Erythroblast (primary cell): ENCODE results near the gene MAPK7.

Source experiments
- DNase-seq, 2 experiments: peaks; one replicate each; lab custom pipeline; 2025; lab: John Stamatoyannopoulos, UW
- GATA1 ChIP-seq: IDR thresholded peaks from 2 replicates; pipeline ENCODE4 v1.6.1; 2011; ENCODE audit warnings: low read depth, mild to moderate bottlenecking, control low read depth, low read length, moderate library complexity
- POLR2A ChIP-seq: IDR thresholded peaks from 2 replicates; pipeline ENCODE4 v1.6.1; 2011; ENCODE audit warnings: mild to moderate bottlenecking, low read length

The MAPK7 gene

DNA sequence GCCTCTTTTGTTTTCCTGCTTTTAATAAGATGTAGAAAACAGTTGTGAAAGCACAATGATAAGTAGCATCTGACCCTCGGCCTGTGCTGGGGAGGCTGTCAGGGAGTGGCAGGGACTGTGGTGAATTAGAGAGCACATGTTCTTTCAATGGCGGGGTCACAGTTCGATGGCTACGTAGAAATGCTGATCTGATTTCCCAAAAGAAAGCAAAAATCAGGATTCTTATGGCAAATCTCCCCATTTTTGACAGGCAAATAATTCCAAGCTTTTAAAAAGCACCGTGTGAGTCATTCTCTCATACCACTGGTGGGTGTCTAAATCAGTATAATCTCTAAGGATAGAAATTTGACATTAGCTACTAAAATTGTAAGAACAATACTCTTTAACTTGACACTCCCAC, 4.2 kb upstream of the MAPK7 start:
- TF ChIP-seq POLR2A (no peak), GATA1 (no peak)

GRCh38 chr17:19375732-19376131, 2.6 kb upstream of the MAPK7 start:
- no peak for DNase-seq
- TF ChIP-seq POLR2A (no peak), GATA1 (no peak)

More for the DNA sequence above, 4.2 kb upstream of the MAPK7 start:
- DNase-seq, result no peak

GRCh38 chr17:19376811-19377210, 1.5 kb upstream of the MAPK7 start:
- TF ChIP-seq GATA1, result no peak
- TF ChIP-seq POLR2A, result no peak

GRCh38 chr17:19377602-19378415, 489 bp upstream of the MAPK7 start:
- DNase-seq, result peak; percentile 99
- TF ChIP-seq POLR2A (peak; percentile 86), GATA1 (no peak)

More at GRCh38 chr17:19376811-19377210, 1.5 kb upstream of the MAPK7 start:
- peak; percentile 22 to 38 for DNase-seq

DNA sequence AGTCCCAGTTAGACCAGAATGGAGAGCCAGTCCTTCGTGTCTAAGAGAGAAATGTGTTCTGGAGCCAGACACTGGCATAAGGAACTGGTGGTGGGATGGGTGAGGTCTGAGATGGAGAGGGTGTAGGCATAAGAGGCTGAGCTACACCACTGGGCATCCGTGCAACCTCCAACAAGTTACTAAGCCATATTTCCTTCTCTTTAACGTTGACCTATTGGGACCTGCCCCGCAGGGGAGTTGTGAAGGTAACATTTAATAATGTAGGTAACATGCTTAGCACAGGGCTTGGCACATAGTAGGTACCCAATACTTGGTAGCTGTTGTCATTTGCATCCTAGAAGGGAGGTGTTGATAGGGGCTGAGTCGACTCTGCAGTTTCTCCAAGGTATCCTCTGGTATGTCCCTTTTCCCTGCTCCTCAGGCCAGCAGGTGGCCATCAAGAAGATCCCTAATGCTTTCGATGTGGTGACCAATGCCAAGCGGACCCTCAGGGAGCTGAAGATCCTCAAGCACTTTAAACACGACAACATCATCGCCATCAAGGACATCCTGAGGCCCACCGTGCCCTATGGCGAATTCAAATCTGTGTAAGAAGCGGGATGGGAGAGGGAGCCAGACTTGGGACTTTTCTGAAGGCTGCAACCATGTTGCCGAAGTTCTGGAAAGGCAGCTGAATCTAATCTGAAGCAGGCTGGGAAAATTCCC, 1.2 kb downstream of the MAPK7 start:
- no peak for DNase-seq
- TF ChIP-seq GATA1 (no peak), POLR2A (no peak)

DNA sequence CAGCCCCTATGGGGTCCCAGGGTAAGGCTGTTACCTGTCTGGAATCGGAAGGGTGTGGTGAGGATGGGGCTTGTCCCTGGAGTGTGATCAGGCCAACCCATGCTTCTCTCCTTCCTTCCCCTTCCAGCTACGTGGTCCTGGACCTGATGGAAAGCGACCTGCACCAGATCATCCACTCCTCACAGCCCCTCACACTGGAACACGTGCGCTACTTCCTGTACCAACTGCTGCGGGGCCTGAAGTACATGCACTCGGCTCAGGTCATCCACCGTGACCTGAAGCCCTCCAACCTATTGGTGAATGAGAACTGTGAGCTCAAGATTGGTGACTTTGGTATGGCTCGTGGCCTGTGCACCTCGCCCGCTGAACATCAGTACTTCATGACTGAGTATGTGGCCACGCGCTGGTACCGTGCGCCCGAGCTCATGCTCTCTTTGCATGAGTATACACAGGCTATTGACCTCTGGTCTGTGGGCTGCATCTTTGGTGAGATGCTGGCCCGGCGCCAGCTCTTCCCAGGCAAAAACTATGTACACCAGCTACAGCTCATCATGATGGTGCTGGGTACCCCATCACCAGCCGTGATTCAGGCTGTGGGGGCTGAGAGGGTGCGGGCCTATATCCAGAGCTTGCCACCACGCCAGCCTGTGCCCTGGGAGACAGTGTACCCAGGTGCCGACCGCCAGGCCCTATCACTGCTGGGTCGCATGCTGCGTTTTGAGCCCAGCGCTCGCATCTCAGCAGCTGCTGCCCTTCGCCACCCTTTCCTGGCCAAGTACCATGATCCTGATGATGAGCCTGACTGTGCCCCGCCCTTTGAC, 2.4 kb downstream of the MAPK7 start:
- DNase-seq, result no peak
- TF ChIP-seq POLR2A (no peak), GATA1 (no peak)

DNA sequence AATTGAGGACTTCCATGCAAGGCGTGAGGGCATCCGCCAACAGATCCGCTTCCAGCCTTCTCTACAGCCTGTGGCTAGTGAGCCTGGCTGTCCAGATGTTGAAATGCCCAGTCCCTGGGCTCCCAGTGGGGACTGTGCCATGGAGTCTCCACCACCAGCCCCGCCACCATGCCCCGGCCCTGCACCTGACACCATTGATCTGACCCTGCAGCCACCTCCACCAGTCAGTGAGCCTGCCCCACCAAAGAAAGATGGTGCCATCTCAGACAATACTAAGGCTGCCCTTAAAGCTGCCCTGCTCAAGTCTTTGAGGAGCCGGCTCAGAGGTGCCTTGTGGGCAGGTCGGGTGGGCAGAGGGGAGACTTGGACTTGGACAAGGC, 3.1 kb downstream of the MAPK7 start:
- no peak for DNase-seq

GRCh38 chr17:19381741-19382444, 3.6 kb downstream of the MAPK7 start:
- no peak for DNase-seq
- no peak for TF ChIP-seq POLR2A
- TF ChIP-seq GATA1, result no peak

More for the DNA sequence above, 3.1 kb downstream of the MAPK7 start:
- no peak for TF ChIP-seq POLR2A
- TF ChIP-seq GATA1, result no peak

GRCh38 chr17:19382531-19383444, 4.5 kb downstream of the MAPK7 start:
- no peak for TF ChIP-seq GATA1
- no peak for TF ChIP-seq POLR2A
- no peak for DNase-seq

GRCh38 chr17:19383681-19384470, 5.6 kb downstream of the MAPK7 start:
- peak in 1 of 2 experiments; percentile 55 for DNase-seq
- no peak for TF ChIP-seq GATA1
- no peak for TF ChIP-seq POLR2A

DNA sequence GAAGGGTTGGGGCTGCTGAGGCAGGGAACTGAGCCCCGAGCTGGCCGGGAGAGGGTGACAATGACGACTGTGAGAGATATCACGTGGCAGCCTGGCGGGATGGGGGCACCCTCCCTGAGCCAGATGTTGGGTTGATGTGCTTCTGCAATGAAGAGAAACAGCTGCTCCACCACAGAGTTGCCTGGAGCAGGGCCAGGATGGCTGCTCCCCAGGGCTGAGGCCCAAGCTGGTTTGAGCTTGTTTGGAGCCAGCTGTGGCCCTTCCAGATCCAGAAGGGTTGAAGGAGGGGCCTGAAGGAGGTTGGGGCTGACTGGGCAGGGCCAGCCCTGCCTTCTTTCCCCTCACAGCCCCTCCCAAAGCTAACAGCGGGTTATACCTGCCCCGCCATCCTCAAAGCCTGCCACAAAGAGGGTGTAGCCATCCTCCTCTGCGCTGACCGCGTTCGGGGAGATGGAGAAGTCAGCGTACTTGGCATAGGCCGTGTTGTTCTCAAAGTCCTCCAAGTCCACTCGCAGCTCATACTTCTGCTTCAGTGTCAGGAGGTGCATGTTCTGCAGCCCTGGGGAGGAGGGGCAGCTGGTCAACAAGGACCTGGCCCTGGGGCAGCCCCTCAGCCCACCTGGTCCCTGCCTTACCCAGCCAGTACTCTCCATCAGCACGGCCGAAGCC, 6.6 kb downstream of the MAPK7 start:
- TF ChIP-seq GATA1 (no peak), POLR2A (no peak)
- DNase-seq, result peak; percentile 95 to 96
